H1 (cell line): ENCODE measurements around the gene PAQR4. TPM values are rescaled to one million over a fixed set of nuclear protein-coding genes. Genes with fewer than 3 reads are reported as not detected.

ENCODE experiments used
- CHD7 ChIP-seq: fragments of 300-600 bp; sonication (generic); IDR thresholded peaks from 2 replicates; pipeline ENCODE4 v1.7.1; 2012; ENCODE audit warnings: low read length, moderate library complexity, mild to moderate bottlenecking, inconsistent platforms; ENCODE audit not compliant: insufficient replicate concordance
- CTBP2 ChIP-seq: IDR thresholded peaks from 2 replicates; pipeline ENCODE4 v1.7.0; 2011; ENCODE audit warnings: borderline replicate concordance, mild to moderate bottlenecking, moderate library complexity, mixed read lengths, low read length; ENCODE audit not compliant: insufficient read depth, insufficient read length
- EP300 ChIP-seq, 2 experiments: IDR thresholded peaks; 1 replicate in 1 of 2; 2 replicates in 1 of 2; pipeline ENCODE4 v1.6.1; 2011 to 2012; ENCODE audit warnings: low read depth in 2 of 2, low read length in 2 of 2, mild to moderate bottlenecking in 2 of 2, borderline replicate concordance in 1 of 2, inconsistent platforms in 1 of 2, moderate library complexity in 1 of 2
- HDAC2 ChIP-seq, 2 experiments: fragments of 300-600 bp in 1 of 2; sonication (generic) in 1 of 2; IDR thresholded peaks; 2 replicates each; pipeline ENCODE4 v1.6.1; 2011 to 2012; ENCODE audit warnings: low read depth in 2 of 2, low read length in 2 of 2, mild to moderate bottlenecking in 2 of 2, moderate library complexity in 2 of 2, borderline replicate concordance in 1 of 2, inconsistent platforms in 1 of 2
- PHF8 ChIP-seq: fragments of 200-600 bp; sonication (generic); conservative IDR thresholded peaks from 2 replicates; pipeline ENCODE4 v1.7.1; 2012; ENCODE audit warnings: low read depth, mild to moderate bottlenecking, inconsistent platforms, low read length, moderate library complexity
- RBBP5 ChIP-seq: IDR thresholded peaks from 2 replicates; pipeline ENCODE4 v1.7.1; 2012; ENCODE audit warnings: low read depth, mild to moderate bottlenecking, inconsistent platforms, low read length, moderate library complexity, borderline replicate concordance
- RFX5 ChIP-seq: IDR thresholded peaks from 2 replicates; pipeline ENCODE4 v1.6.1; 2011; ENCODE audit warnings: low read depth, low read length, improper control_type of control experiment, borderline replicate concordance
- TEAD4 ChIP-seq: IDR thresholded peaks from 2 replicates; pipeline ENCODE4 v1.6.1; 2012; ENCODE audit warnings: low read depth, low read length, inconsistent platforms, mixed read lengths
- polyA plus RNA-seq, 7 experiments: library from polyadenylated mRNA; depleted of rRNA in 3 of 7; stranded (reverse) in 5 of 7; unstranded in 2 of 7; fragments of >200 nt in 5 of 7; fragments of 200-250 nt in 2 of 7; gene quantifications; 1 replicate in 5 of 7; 2 replicates in 1 of 7; 4 replicates in 1 of 7; pipeline versions ENCODE4 v1.2.1 to v1.2.3, GENCODE V29; 2011 to 2013; ENCODE audit warnings: missing spikeins in 2 of 7, mixed read lengths in 2 of 7
- total RNA-seq: library from RNA; stranded (reverse); fragmentation: NEBNext Ultra II Directional; extraction: Animal tissue kit (Norgen Biotek cat#: 25700); gene quantifications from 2 replicates; pipeline ENCODE4 v1.2.1, GENCODE V29; 2021

The PAQR4 gene
- total and polyA plus RNA-seq, 2 of the 8 experiments (the other 6 are each of a cell fraction or from before 2014, with no cell fraction given): 28.2 to 34.6 TPM

GRCh38 chr16:3009568-3010390 is 40.6 kb downstream of the PAQR4 start (continued):
- peak; percentile 4 to 88; a peak in 2 of 3 replicates for TF ChIP-seq EP300 (IDR thresholded peaks at IDR 0.05; ENCODE audit: borderline replicate concordance in 1 of 2, low read depth in 2 of 2, low read length in 2 of 2)
- no peak for TF ChIP-seq PHF8
- peak; percentile 95 for TF ChIP-seq TEAD4
- TF ChIP-seq RBBP5: peak; percentile 98
- no peak for TF ChIP-seq RFX5
- peak in 1 of 2 experiments; percentile 84; a peak in 1 of 4 replicates for TF ChIP-seq HDAC2 (IDR thresholded peaks at IDR 0.05; ENCODE audit: borderline replicate concordance in 1 of 2, low read depth in 2 of 2, low read length in 2 of 2)
- no peak for TF ChIP-seq CHD7
- peak; percentile 98 for TF ChIP-seq CTBP2
